HepG2 (cell line): ENCODE measurements around the gene CLEC2B. TPM values are rescaled to one million over a fixed set of nuclear protein-coding genes. Genes with fewer than 3 reads are reported as not detected.

Experiments used
- ATAC-seq: fragments of 200-7000 bp; cut with Tn5 transposase; 3 replicates; pipeline ENCODE4 v1.9.1; 2020; ENCODE audit warnings: mild to moderate bottlenecking, moderate library complexity
- BruUV-seq: library from RNA; stranded (reverse); fragments of 400-500 nt; replicated peaks from 2 replicates; lab custom pipeline; 2021; lab: Mats Ljungman, UMichigan
- CTCF ChIA-PET: fragments of 300-600 bp; formaldehyde crosslinking; extraction: SDS; loops from one replicate; lab custom pipeline; 2021; ENCODE audit warnings: low total read pairs, inconsistent platforms, low intra/inter-chr PET ratio; lab: Yijun Ruan, JAX
- POLR2A ChIA-PET: fragments of 350-600 bp; sonication (Branson Sonifier 250); formaldehyde crosslinking; loops from one replicate; lab custom pipeline; 2020; ENCODE audit warnings: antibody characterized with exemption, inconsistent platforms; lab: Yijun Ruan, JAX
- DNase-seq: peaks from one replicate; pipeline ENCODE4 v3.0.0-alpha.2; 2015; ENCODE audit warnings: low spot score
- FAIRE-seq: peaks from 3 replicates; lab custom pipeline; 2011; peaks lifted over from hg19 to GRCh38; lab: Jason Lieb, UNC
- H2AFZ ChIP-seq: one replicate; pipeline ENCODE4 v1.6.1; 2011; ENCODE audit warnings: low read length, inconsistent platforms
- H3K27ac ChIP-seq: fragments of 300-600 bp; 3 replicates; pipeline ENCODE4 v1.8.0; 2011; ENCODE audit warnings: mixed run types, mild to moderate bottlenecking, mixed read lengths, low read length, inconsistent platforms; ENCODE audit not compliant: insufficient read depth; ENCODE audit errors: extremely low read length
- H3K27me3 ChIP-seq, 2 experiments: fragments of 200-600 bp in 1 of 2; 2 replicates in 1 of 2; 3 replicates in 1 of 2; pipeline versions ENCODE4 v1.6.0 to v1.8.0; 2011; ENCODE audit warnings: low read length in 2 of 2, mild to moderate bottlenecking in 2 of 2, moderate library complexity in 2 of 2, inconsistent platforms in 1 of 2; ENCODE audit not compliant: insufficient read depth in 2 of 2, control insufficient read depth in 1 of 2
- H3K36me3 ChIP-seq, 2 experiments: fragments of 200-600 bp in 1 of 2; replicated peaks in 1 of 2; 2 replicates in 1 of 2; 3 replicates in 1 of 2; pipeline versions ENCODE4 v1.5.1 to v1.8.0; 2011; ENCODE audit warnings: low read length in 2 of 2, inconsistent platforms in 1 of 2; ENCODE audit not compliant: insufficient read depth in 2 of 2, control insufficient read depth in 1 of 2
- H3K4me1 ChIP-seq: 2 replicates; pipeline ENCODE4 v1.5.1; 2012; ENCODE audit warnings: low read length, inconsistent platforms; ENCODE audit not compliant: insufficient read depth
- H3K4me2 ChIP-seq: 2 replicates; pipeline ENCODE4 v1.6.0; 2011; ENCODE audit warnings: low read depth, low read length, inconsistent platforms
- H3K4me3 ChIP-seq, 3 experiments: fragments of 200-600 bp in 1 of 3; sonication (generic), shearing (Covaris generic) in 1 of 3; replicated peaks in 1 of 3; 2 replicates each; pipeline ENCODE4 v1.5.1; 2011 to 2016; ENCODE audit warnings: low read length in 3 of 3, inconsistent platforms in 2 of 3, low read depth in 2 of 3, mild to moderate bottlenecking in 2 of 3, control low read depth in 1 of 3, mixed read lengths in 1 of 3; ENCODE audit not compliant: insufficient read depth in 1 of 3
- H3K79me2 ChIP-seq: one replicate; pipeline ENCODE4 v1.6.1; 2011; ENCODE audit warnings: low read length, inconsistent platforms; ENCODE audit not compliant: insufficient read depth
- H3K9ac ChIP-seq: 2 replicates; pipeline ENCODE4 v1.6.0; 2011; ENCODE audit warnings: mild to moderate bottlenecking, low read depth, low read length, inconsistent platforms; ENCODE audit not compliant: insufficient read depth
- H3K9me3 ChIP-seq: 2 replicates; pipeline ENCODE4 v1.5.1; 2012; ENCODE audit warnings: mild to moderate bottlenecking, low read length
- H4K20me1 ChIP-seq: 2 replicates; pipeline ENCODE4 v1.6.0; 2011; ENCODE audit warnings: inconsistent platforms, mild to moderate bottlenecking, low read length, moderate library complexity; ENCODE audit not compliant: insufficient read depth
- CBX5 ChIP-seq: sonication (generic); formaldehyde crosslinking; IDR thresholded peaks from 2 replicates; pipeline ENCODE4 v1.4.0; 2020; ENCODE audit warnings: missing genetic modification reagents, borderline replicate concordance
- DZIP1 ChIP-seq: sonication (generic); formaldehyde crosslinking; IDR thresholded peaks from 2 replicates; pipeline ENCODE4 v1.5.0; 2020; ENCODE audit warnings: mild to moderate bottlenecking, missing genetic modification reagents
- FUBP1 ChIP-seq: sonication (generic); formaldehyde crosslinking; IDR thresholded peaks from 2 replicates; pipeline ENCODE4 v1.5.1; 2020; ENCODE audit warnings: missing genetic modification reagents, mild to moderate bottlenecking, borderline replicate concordance
- GPBP1L1 ChIP-seq: sonication (generic); formaldehyde crosslinking; IDR thresholded peaks from 2 replicates; pipeline ENCODE4 v1.5.0; 2020; ENCODE audit warnings: mild to moderate bottlenecking, missing genetic modification reagents
- HNRNPK ChIP-seq: fragments of 200-400 bp; formaldehyde crosslinking; IDR thresholded peaks from 2 replicates; pipeline ENCODE4 v1.6.1; 2018; ENCODE audit warnings: low read length, low read depth, moderate library complexity, mild to moderate bottlenecking; ENCODE audit not compliant: poor library complexity, severe bottlenecking
- KDM1A ChIP-seq: IDR thresholded peaks from 2 replicates; pipeline ENCODE4 v1.6.1; 2016; ENCODE audit warnings: missing compliant biosample characterization
- KDM3A ChIP-seq: IDR thresholded peaks from 2 replicates; pipeline ENCODE4 v1.6.1; 2018; ENCODE audit warnings: low read depth, missing compliant biosample characterization
- NCOA2 ChIP-seq: sonication (generic); formaldehyde crosslinking; IDR thresholded peaks from 2 replicates; pipeline ENCODE4 v1.8.0; 2022; ENCODE audit warnings: inconsistent platforms
- NR1H2 ChIP-seq: sonication (generic); formaldehyde crosslinking; IDR thresholded peaks from 2 replicates; pipeline ENCODE4 v1.8.1; 2022; ENCODE audit warnings: low read depth, missing genetic modification reagents, borderline replicate concordance
- NR2F1 ChIP-seq, 2 experiments: fragments of 450-650 bp in 1 of 2; formaldehyde crosslinking in 1 of 2; IDR thresholded peaks; 2 replicates each; pipeline versions ENCODE4 v1.5.0 to v1.6.1; 2016 to 2020; ENCODE audit warnings: mild to moderate bottlenecking in 1 of 2, missing compliant biosample characterization in 1 of 2, missing genetic modification reagents in 1 of 2, moderate library complexity in 1 of 2
- RAD21 ChIP-seq: fragments of 450-650 bp; formaldehyde crosslinking; IDR thresholded peaks from 2 replicates; pipeline ENCODE4 v1.5.0; 2020; ENCODE audit warnings: mild to moderate bottlenecking
- RARG ChIP-seq: sonication (generic); formaldehyde crosslinking; IDR thresholded peaks from 2 replicates; pipeline ENCODE4 v1.4.0; 2020; ENCODE audit warnings: low read depth, mild to moderate bottlenecking, missing genetic modification reagents
- SATB2 ChIP-seq: sonication (generic); formaldehyde crosslinking; IDR thresholded peaks from 2 replicates; pipeline ENCODE4 v1.5.0; 2020; ENCODE audit warnings: missing genetic modification reagents
- ZNF605 ChIP-seq: sonication (generic); formaldehyde crosslinking; IDR thresholded peaks from 2 replicates; pipeline ENCODE4 v1.8.0; 2022; ENCODE audit warnings: mild to moderate bottlenecking, missing genetic modification reagents
- ZNF644 ChIP-seq: IDR thresholded peaks from 2 replicates; pipeline ENCODE4 v1.6.1; 2016; ENCODE audit warnings: low read depth
- ZNF773 ChIP-seq: sonication (generic); formaldehyde crosslinking; IDR thresholded peaks from 2 replicates; pipeline ENCODE4 v1.4.0; 2020; ENCODE audit warnings: missing genetic modification reagents, borderline replicate concordance
- ZSCAN29 ChIP-seq: sonication (generic); formaldehyde crosslinking; conservative IDR thresholded peaks from 2 replicates; pipeline ENCODE4 v1.4.0; 2020; ENCODE audit warnings: mild to moderate bottlenecking, missing genetic modification reagents
- WGBS: methylation state at CpG from one replicate; pipeline ENCODE4 v1.1.6; 2017; ENCODE audit warnings: low lambda C conversion rate; 5-methylcytosine and 5-hydroxymethylcytosine counted together
- in situ Hi-C: cut with HindIII; loops from 2 replicates; pipeline ENCODE4 v1.10.0; 2017; ENCODE audit warnings: low pct_unique_long_range_greater_than_20kb; ENCODE audit not compliant: extremely low pct_ligation_motif_present
- intact Hi-C: fragments of 100-400 bp; cut with micrococcal nuclease; formaldehyde crosslinking; loops from one replicate; pipeline ENCODE4 v1.10.0; 2022; ENCODE audit not compliant: unreplicated experiment
- polyA plus RNA-seq, 8 experiments: library from polyadenylated mRNA; depleted of rRNA in 3 of 8; stranded (reverse) in 7 of 8; unstranded in 1 of 8; fragments of >200 nt; fragmentation: Illumina TruSeq in 4 of 8; extraction: Trizol in 4 of 8; gene quantifications; 2 replicates each; pipeline versions ENCODE4 v1.2.1 to v1.2.3, GENCODE V29; 2011 to 2016; ENCODE audit warnings: low read depth in 4 of 8, missing spikeins in 1 of 8, mixed read lengths in 1 of 8; ENCODE audit not compliant: insufficient read depth in 1 of 8
- total RNA-seq, 5 experiments: library from RNA; depleted of rRNA; stranded (reverse); fragments of >200 nt; fragmentation: Illumina TruSeq; extraction: Trizol; gene quantifications; 2 replicates each; pipeline ENCODE4 v1.2.3, GENCODE V29; 2016; ENCODE audit warnings: low read depth in 1 of 5
- TF ChIP-seq, protein P1 (sequence below): IDR thresholded peaks from 2 replicates; pipeline ENCODE4 v1.6.1; 2018; ENCODE audit warnings: missing genetic modification reagents

CLEC2B gene
- total and polyA plus RNA-seq, 2 of the 13 experiments (the other 11 are each of a cell fraction or from before 2014, with no cell fraction given), result not detected

DNA sequence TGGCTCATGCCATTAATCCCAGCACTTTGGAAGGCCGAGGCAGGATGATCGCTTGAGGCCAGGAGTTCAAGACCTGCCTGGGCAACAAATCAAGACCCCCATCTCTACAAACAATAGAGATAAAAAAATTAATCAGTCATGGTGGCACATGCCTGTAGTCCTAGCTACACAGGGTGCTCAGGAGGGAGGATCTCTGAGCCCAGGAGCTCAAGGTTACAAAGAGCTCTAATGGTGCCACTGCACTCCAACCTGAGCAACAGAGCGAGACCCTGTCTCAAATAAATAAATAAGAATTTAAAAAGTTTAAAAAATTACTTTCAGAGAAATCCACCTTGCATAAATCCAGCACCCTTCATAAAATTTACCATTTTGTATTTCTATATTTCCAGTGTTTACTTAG is 39.7 kb downstream of the CLEC2B start:
- Histone ChIP-seq H3K27me3 (no peaks in the 10 kb centered on the region; a peak in 1 of 5 replicates), H3K36me3 (no peaks in the 10 kb centered on the region), H3K27ac (no peak overlapping the region), H3K9ac (no peak overlapping the region)
- no TSS peak for BruUV-seq
- no peak for ATAC-seq
- TF ChIP-seq GPBP1L1 (CRISPR knock-in tag) (no peak), DZIP1 (CRISPR knock-in tag) (no peak), ZNF644 (CRISPR knock-in tag) (no peak), RARG (CRISPR knock-in tag) (no peak), ZSCAN29 (CRISPR knock-in tag) (no peak), ZNF605 (CRISPR knock-in tag) (no peak), RAD21 (no peak), ZNF773 (no peak), KDM1A (CRISPR knock-in tag) (no peak), NCOA2 (CRISPR knock-in tag) (no peak), CBX5 (no peak), FUBP1 (CRISPR knock-in tag) (no peak), KDM3A (CRISPR knock-in tag) (no peak), NR1H2 (CRISPR knock-in tag) (no peak), NR2F1 (CRISPR knock-in tag; IDR thresholded peaks at IDR 0.05) (no peak), SATB2 (CRISPR knock-in tag) (no peak), HNRNPK (no peak)
- TF ChIP-seq, protein P1, sequence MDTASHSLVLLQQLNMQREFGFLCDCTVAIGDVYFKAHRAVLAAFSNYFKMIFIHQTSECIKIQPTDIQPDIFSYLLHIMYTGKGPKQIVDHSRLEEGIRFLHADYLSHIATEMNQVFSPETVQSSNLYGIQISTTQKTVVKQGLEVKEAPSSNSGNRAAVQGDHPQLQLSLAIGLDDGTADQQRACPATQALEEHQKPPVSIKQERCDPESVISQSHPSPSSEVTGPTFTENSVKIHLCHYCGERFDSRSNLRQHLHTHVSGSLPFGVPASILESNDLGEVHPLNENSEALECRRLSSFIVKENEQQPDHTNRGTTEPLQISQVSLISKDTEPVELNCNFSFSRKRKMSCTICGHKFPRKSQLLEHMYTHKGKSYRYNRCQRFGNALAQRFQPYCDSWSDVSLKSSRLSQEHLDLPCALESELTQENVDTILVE, result no peak
- TF ChIP-seq, all 625 proteins: peak for 0
- intact Hi-C loops, result no loop called here
- no peak for FAIRE-seq
- H4K20me1 ChIP-seq, result no peaks in the 10 kb centered on the region
- H3K4me1 ChIP-seq, result no peaks in the 10 kb centered on the region
- H3K4me2 ChIP-seq, result no peak overlapping the region
- no peak for DNase-seq
- H3K4me3 ChIP-seq, result no peak overlapping the region
- CTCF ChIA-PET, result no interaction called here
- in situ Hi-C loops, result no loop called here
- WGBS, result 12% methylated on average over 3 of the region's 3 CpGs
- POLR2A ChIA-PET, result no interaction called here
- no peak overlapping the region for H2AFZ ChIP-seq
- H3K79me2 ChIP-seq, result no peaks in the 10 kb centered on the region
- H3K9me3 ChIP-seq, result no peaks in the 10 kb centered on the region
